Central memory CD4-positive, alpha-beta T cell (primary cell): Measurements from ENCODE around the gene P3H4.

ENCODE experiments used
- DNase-seq: peaks from one replicate; pipeline ENCODE4 v3.0.0; 2022

P3H4 gene

GRCh38 chr17:41769346-41769862 is 42.3 kb downstream of the P3H4 start:
- no peak for DNase-seq

- no peak for DNase-seq
These were observed 43.0 kb downstream of the P3H4 start for GRCh38 chr17:41768682-41769288.

- DNase-seq, result no peak
These were observed 44.3 kb downstream of the P3H4 start for GRCh38 chr17:41767324-41768042.

GRCh38 chr17:41766135-41766534 is 45.6 kb downstream of the P3H4 start:
- no peak for DNase-seq

- DNase-seq, result no peak
These were observed 48.4 kb downstream of the P3H4 start for GRCh38 chr17:41763327-41763726.

GRCh38 chr17:41762841-41763240 is 48.9 kb downstream of the P3H4 start:
- no peak for DNase-seq

- no peak for DNase-seq
These were observed 49.4 kb downstream of the P3H4 start for GRCh38 chr17:41762391-41762790.

- no peak for DNase-seq
These were observed 50.9 kb downstream of the P3H4 start for GRCh38 chr17:41760878-41761277.

GRCh38 chr17:41758601-41759000 is 53.1 kb downstream of the P3H4 start:
- DNase-seq, result no peak

GRCh38 chr17:41754066-41754465 is 57.7 kb downstream of the P3H4 start:
- DNase-seq, result no peak
